Transverse colon (tissue), 4 donors: ENCODE data around the gene EZR. TPM values are rescaled to one million over a fixed set of nuclear protein-coding genes. Genes with fewer than 3 reads are reported as not detected.

Experiments used
- DNase-seq: peaks from one replicate; pipeline ENCODE4 v3.0.0-alpha.2; 2019
- H3K27ac ChIP-seq, 4 donors: fragments of 200-600 bp; sonication (generic); 2 replicates each; pipeline ENCODE4 v1.5.1; 2016 to 2018; ENCODE audit warnings: inconsistent platforms in 4 of 4
- H3K27me3 ChIP-seq: fragments of 200-600 bp; sonication (generic); 2 replicates; pipeline ENCODE4 v1.5.1; 2017; ENCODE audit warnings: inconsistent platforms
- H3K36me3 ChIP-seq, 4 donors: fragments of 200-600 bp; sonication (generic); 2 replicates each; pipeline ENCODE4 v1.5.1; 2017 to 2019; ENCODE audit warnings: inconsistent platforms in 4 of 4
- H3K4me1 ChIP-seq, 4 donors: fragments of 200-600 bp; sonication (generic); 2 replicates each; pipeline ENCODE4 v1.5.1; 2017 to 2020; ENCODE audit warnings: inconsistent platforms in 4 of 4
- H3K4me3 ChIP-seq, 4 donors: fragments of 200-600 bp; sonication (generic); 1 replicate in 1 of 4; 2 replicates in 3 of 4; pipeline versions ENCODE4 v1.5.1 to v1.6.1; 2017 to 2019; ENCODE audit warnings: inconsistent platforms in 4 of 4
- H3K9me3 ChIP-seq, 2 donors: fragments of 200-600 bp; sonication (generic); 2 replicates each; pipeline ENCODE4 v1.5.1; 2017 to 2019; ENCODE audit warnings: inconsistent platforms in 2 of 2
- CTCF ChIP-seq, 5 experiments: fragments of 200-600 bp in 3 of 5; fragments of 450-650 bp in 2 of 5; sonication (generic) in 3 of 5; IDR thresholded peaks; 1 replicate in 2 of 5; 2 replicates in 3 of 5; pipeline ENCODE4 v1.5.1; 2016 to 2017; ENCODE audit warnings: antibody characterized with exemption in 5 of 5, inconsistent platforms in 3 of 5, mild to moderate bottlenecking in 2 of 5, moderate library complexity in 1 of 5
- EP300 ChIP-seq: sonication (generic); formaldehyde crosslinking; IDR thresholded peaks from one replicate; pipeline ENCODE4 v1.6.1; 2017; ENCODE audit warnings: antibody characterized with exemption, low read depth
- POLR2A ChIP-seq: fragments of 450-650 bp; IDR thresholded peaks from one replicate; pipeline ENCODE4 v1.6.1; 2016; ENCODE audit warnings: antibody characterized with exemption, mild to moderate bottlenecking, moderate library complexity
- POLR2AphosphoS5 ChIP-seq, 3 donors: sonication (generic); formaldehyde crosslinking; IDR thresholded peaks; one replicate each; pipeline ENCODE4 v1.6.1; 2016; ENCODE audit warnings: antibody characterized with exemption in 3 of 3
- WGBS, 2 donors: methylation state at CpG; one replicate each; pipeline ENCODE4 v1.1.5; 2018; ENCODE audit warnings: low coverage in 1 of 2; 5-methylcytosine and 5-hydroxymethylcytosine counted together
- in situ Hi-C, 4 donors: fragments of 200-750 bp; cut with MboI; loops; one replicate each; pipeline versions ENCODE4 v1.15.0 to v1.15.1; 2017; ENCODE audit warnings: low sequenced_read_pairs in 3 of 4, low pct_ligation_motif_present in 1 of 4, low pct_unique_long_range_greater_than_20kb in 1 of 4
- intact Hi-C: fragments of 100-400 bp; cut with DNase I; formaldehyde crosslinking; loops from one replicate; pipeline ENCODE4 v1.15.1; 2023; ENCODE audit warnings: low total_unique reads
- total RNA-seq, 4 donors: library from RNA; depleted of rRNA; stranded (reverse); fragments of >200 nt; gene quantifications; one replicate each; pipeline ENCODE4 v1.1.0, GENCODE V29; 2016

The EZR gene
- total RNA-seq, 4 donors from 2014 or later: 149 to 430 (median 319) TPM

- H3K27me3 ChIP-seq: no peaks in the 10 kb centered on the region
- 65 to 68% methylated on average over 4 of the region's 4 CpGs for WGBS, 2 donors
- H3K4me3 ChIP-seq: no peak overlapping the region
- in situ Hi-C loops: no loop called here
- H3K9me3 ChIP-seq: no peaks in the 10 kb centered on the region
- no peak for DNase-seq
- TF ChIP-seq CTCF (IDR thresholded peaks at IDR 0.05) (no peak), POLR2A (no peak), POLR2AphosphoS5 (IDR thresholded peaks at IDR 0.05) (no peak)
- H3K36me3 ChIP-seq: no peaks in the 10 kb centered on the region
- H3K27ac ChIP-seq: peak overlapping the region in 1 of 4 donors; percentile 41
- intact Hi-C loops: no loop called here
- H3K4me1 ChIP-seq: peaks cover 23 to 34% (median 26%) of the 10 kb centered on the region in 4 donors
Observed at GRCh38 chr6:158856261-158856660, 37.1 kb upstream of the EZR start.

GRCh38 chr6:158854214-158855101, 35.3 kb upstream of the EZR start:
- intact Hi-C loops (no loop called here), in situ Hi-C loops (no loop called here)
- no peaks in the 10 kb centered on the region for H3K27me3 ChIP-seq
- no peak for DNase-seq
- peaks cover 40 to 48% (median 41%) of the 10 kb centered on the region in 4 donors for H3K4me1 ChIP-seq
- no peaks in the 10 kb centered on the region for H3K9me3 ChIP-seq
- TF ChIP-seq POLR2AphosphoS5 (IDR thresholded peaks at IDR 0.05) (no peak), POLR2A (no peak), EP300 (no peak), CTCF (IDR thresholded peaks at IDR 0.05) (no peak)
- 79 to 85% methylated on average over 4 to 7 of the region's 7 CpGs for WGBS, 2 donors
- H3K27ac ChIP-seq: peak overlapping the region; percentile 84 to 92 (median 89)
- no peaks in the 10 kb centered on the region for H3K36me3 ChIP-seq
- peak overlapping the region in 1 of 4 donors; percentile 20 for H3K4me3 ChIP-seq

DNA sequence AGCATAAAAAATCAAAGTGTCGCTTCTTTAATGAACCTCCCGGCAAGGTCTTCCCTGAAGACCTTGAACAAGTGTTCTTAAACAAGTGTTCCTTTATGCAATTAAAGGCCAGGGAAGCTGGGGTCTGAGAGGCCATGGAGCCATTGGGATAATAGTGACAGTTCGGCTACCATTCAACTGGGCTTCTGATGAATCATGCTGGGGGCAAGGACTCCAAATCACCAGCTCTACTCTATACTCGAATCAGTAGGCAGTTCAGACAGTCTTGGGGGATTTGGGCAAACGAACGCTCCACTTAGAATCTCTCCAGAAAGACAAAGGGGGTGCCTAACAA, 34.7 kb upstream of the EZR start:
- Histone ChIP-seq H3K4me1 (peaks cover 42 to 54% (median 46%) of the 10 kb centered on the region in 4 donors), H3K36me3 (no peaks in the 10 kb centered on the region), H3K4me3 (peak overlapping the region in 1 of 4 donors; percentile 20), H3K27ac (peak overlapping the region; percentile 84 to 92 (median 89)), H3K9me3 (no peaks in the 10 kb centered on the region), H3K27me3 (no peaks in the 10 kb centered on the region)
- no peak for DNase-seq
- intact Hi-C loops: no loop called here
- 75 to 100% methylated on average over 1 to 6 of the region's 6 CpGs for WGBS, 2 donors
- in situ Hi-C loops: no loop called here
- TF ChIP-seq POLR2AphosphoS5 (IDR thresholded peaks at IDR 0.05) (no peak), POLR2A (no peak), EP300 (no peak), CTCF (IDR thresholded peaks at IDR 0.05) (no peak)

DNA sequence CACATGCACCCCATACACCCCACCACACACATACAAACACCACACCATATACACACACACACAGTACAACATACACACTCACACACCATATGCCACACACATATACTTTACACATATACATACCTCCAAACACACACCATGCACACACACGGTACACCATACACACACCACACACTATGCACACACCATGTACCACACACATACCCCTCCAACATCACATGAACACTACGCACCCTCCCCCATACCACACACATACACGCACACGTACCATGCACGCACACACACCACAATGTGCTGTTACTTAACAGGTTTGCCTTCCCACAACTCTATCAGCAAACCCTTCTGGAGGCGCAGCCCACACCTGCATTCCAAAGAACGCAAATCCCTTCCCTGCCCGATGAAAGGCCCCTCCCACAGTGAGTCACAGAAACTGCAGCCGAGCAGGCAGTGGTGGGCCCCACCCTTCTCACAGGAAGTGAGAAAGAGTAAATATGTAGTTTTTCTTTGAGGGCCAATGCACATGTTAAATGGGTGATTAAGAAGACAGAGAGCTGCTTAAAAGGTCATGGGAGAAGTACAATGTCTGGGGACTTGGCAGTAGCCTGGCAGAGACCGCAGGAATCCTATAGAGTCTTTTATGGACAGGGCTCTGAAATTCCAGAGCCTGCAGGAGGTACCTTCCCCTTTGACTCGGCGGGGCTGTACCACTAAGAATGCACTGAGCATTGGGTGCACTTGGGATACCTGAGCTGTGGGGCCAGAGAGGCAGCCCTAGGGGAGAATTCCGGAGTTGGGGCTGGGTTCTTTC, 34.1 kb upstream of the EZR start:
- peak overlapping the region in 1 of 4 donors; percentile 20 for H3K4me3 ChIP-seq
- in situ Hi-C loops: no loop called here
- DNase-seq: peak; percentile 94
- peaks cover 42 to 59% (median 46%) of the 10 kb centered on the region in 4 donors for H3K4me1 ChIP-seq
- no peaks in the 10 kb centered on the region for H3K36me3 ChIP-seq
- H3K27ac ChIP-seq: peak overlapping the region; percentile 84 to 92 (median 89)
- H3K9me3 ChIP-seq: no peaks in the 10 kb centered on the region
- intact Hi-C loops: no loop called here
- 23 to 38% methylated on average over 6 to 13 of the region's 13 CpGs for WGBS, 2 donors
- TF ChIP-seq POLR2A (peak; percentile 92), POLR2AphosphoS5 (IDR thresholded peaks at IDR 0.05) (peak; percentile 84 to 92 (median 91)), EP300 (peak; percentile 43), CTCF (IDR thresholded peaks at IDR 0.05) (peak in 1 of 5 experiments; percentile 8)
- H3K27me3 ChIP-seq: no peaks in the 10 kb centered on the region
